Sigmoid colon (tissue), 7 donors: Measurements from ENCODE around the gene IL17RA. TPM values are rescaled to one million over a fixed set of nuclear protein-coding genes. Genes with fewer than 3 reads are reported as not detected.

Experiments used
- DNase-seq: peaks from one replicate; pipeline ENCODE4 v3.0.0-alpha.2; 2019
- H3K27ac ChIP-seq, 4 donors: fragments of 200-600 bp; sonication (generic); one replicate each; pipeline ENCODE4 v1.5.1; 2016 to 2019; ENCODE audit warnings: mild to moderate bottlenecking in 1 of 4
- H3K27me3 ChIP-seq, 3 donors: fragments of 200-600 bp; sonication (generic); one replicate each; pipeline ENCODE4 v1.5.1; 2019; ENCODE audit warnings: mild to moderate bottlenecking in 1 of 3
- H3K36me3 ChIP-seq, 4 donors: fragments of 200-600 bp; sonication (generic); one replicate each; pipeline ENCODE4 v1.5.1; 2016 to 2019
- H3K4me1 ChIP-seq, 4 donors: fragments of 200-600 bp; sonication (generic); one replicate each; pipeline ENCODE4 v1.5.1; 2017 to 2019
- H3K4me3 ChIP-seq, 4 donors: fragments of 200-600 bp; sonication (generic); one replicate each; pipeline ENCODE4 v1.5.1; 2017 to 2019; ENCODE audit warnings: mild to moderate bottlenecking in 2 of 4, moderate library complexity in 1 of 4
- H3K9me3 ChIP-seq, 4 donors: fragments of 200-600 bp in 3 of 4; sonication (generic) in 3 of 4; one replicate each; pipeline versions ENCODE4 v1.5.1 to v1.6.1; 2013 to 2019
- EP300 ChIP-seq, 4 donors: sonication (generic); formaldehyde crosslinking; IDR thresholded peaks; one replicate each; pipeline ENCODE4 v1.6.1; 2017; ENCODE audit warnings: antibody characterized with exemption in 4 of 4
- POLR2A ChIP-seq, 2 donors: fragments of 450-650 bp; IDR thresholded peaks; one replicate each; pipeline ENCODE4 v1.6.1; 2016; ENCODE audit warnings: antibody characterized with exemption in 2 of 2, mild to moderate bottlenecking in 2 of 2, moderate library complexity in 2 of 2
- POLR2AphosphoS5 ChIP-seq, 4 donors: sonication (generic); formaldehyde crosslinking; IDR thresholded peaks; one replicate each; pipeline ENCODE4 v1.6.1; 2017; ENCODE audit warnings: antibody characterized with exemption in 4 of 4
- WGBS, 2 donors: extraction: QIAGEN DNeasy Blood & Tissue Kit; methylation state at CpG; one replicate each; pipeline ENCODE4 v1.1.7; 2013; 5-methylcytosine and 5-hydroxymethylcytosine counted together
- intact Hi-C: fragments of 100-400 bp; cut with DNase I; formaldehyde crosslinking; loops from one replicate; pipeline ENCODE4 v1.15.1; 2023
- polyA plus RNA-seq, 3 donors: library from polyadenylated mRNA; stranded (reverse); fragments of 200-250 nt; gene quantifications; one replicate each; pipeline ENCODE4 v1.2.3, GENCODE V29; 2013
- total RNA-seq, 4 donors: library from RNA; depleted of rRNA; stranded (reverse); fragments of >200 nt; gene quantifications; one replicate each; pipeline ENCODE4 v1.1.0, GENCODE V29; 2016
- TF ChIP-seq, protein P1 (sequence below), 4 experiments: fragments of 450-650 bp in 3 of 4; fragments of 200-600 bp in 1 of 4; IDR thresholded peaks; one replicate each; pipeline ENCODE4 v1.5.1; 2016 to 2019; ENCODE audit warnings: antibody characterized with exemption in 4 of 4, mild to moderate bottlenecking in 3 of 4, moderate library complexity in 2 of 4
- donor health status: healthy with polysubstance abuse.
- donor health status: Bipolar disorder and iron deficiency.
- donor health status: healthy.

The IL17RA gene
- total and polyA plus RNA-seq, 7 donors = 1.2 to 10.4 (median 8.2) TPM

DNA sequence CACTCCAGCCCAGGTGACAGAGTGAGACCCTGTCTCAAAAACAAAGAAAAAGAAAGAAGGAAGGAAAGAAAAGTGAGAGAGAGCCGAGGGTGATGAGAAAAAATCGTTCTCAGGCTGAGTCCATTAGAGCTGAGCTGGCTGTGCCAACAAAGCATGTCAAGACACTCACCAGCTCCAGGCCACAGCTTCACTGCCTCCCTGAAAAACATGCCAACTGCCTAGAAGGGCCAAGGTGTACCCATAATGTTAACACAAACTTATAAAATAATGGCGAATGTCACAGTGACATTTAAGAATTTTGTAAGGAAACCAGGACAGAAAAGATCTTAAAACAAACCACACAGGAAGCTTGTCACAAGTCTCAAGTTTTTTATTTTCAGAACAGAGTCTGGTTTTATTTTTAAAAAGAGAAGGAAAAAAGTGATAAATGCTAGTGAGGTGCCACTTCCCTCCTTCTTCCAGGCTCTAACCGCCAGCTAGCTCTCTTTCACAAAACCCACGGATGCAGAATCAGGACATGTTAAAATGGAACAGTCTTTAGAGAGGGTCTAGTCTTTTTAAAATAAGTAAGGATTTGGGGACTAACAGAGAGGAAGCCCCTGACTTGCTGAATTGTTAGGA, 31.3 kb downstream of the IL17RA start:
- no peaks in the 10 kb centered on the region for H3K9me3 ChIP-seq
- intact Hi-C loops = no loop called here
- no peak for DNase-seq

DNA sequence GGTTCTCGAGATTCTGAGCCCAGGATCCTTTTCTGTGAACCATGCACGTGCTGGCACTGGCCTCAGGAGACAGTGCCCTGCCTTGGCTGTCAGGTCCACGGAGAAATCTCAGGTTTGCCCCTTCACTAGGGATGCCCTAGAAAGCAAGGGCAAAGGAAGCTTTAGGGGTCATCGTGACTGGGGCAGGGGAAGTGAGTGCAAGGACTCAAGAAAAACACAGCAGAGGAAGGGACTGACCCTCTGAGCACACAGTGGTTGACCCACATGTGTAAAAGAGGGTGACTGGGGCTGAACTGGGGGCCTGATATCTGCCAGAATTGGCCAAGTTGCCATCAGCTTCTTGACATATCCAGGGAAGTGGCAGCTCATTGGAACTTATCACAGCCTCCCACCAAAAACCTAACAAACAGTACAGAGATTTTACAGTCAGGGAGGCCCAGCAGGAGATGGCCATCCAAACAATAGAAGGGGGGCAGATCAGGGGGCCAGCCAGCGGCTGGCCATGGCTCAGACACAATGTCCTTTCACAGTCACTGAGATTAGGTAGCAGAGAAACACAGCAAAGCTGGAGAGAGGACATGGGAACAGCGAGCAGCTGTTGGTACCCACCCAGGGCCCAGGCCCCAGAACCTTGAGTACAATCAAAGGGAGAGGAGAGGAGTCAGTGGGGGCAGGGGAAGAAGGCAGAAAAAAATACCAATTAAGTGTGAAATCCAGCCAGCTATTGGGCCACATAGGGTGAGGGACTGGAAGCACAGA, 32.0 kb downstream of the IL17RA start:
- Histone ChIP-seq H3K36me3 (no peaks in the 10 kb centered on the region), H3K27me3 (peaks cover 13 to 37% (median 27%) of the 10 kb centered on the region in 3 donors), H3K4me3 (no peak overlapping the region), H3K9me3 (no peaks in the 10 kb centered on the region), H3K4me1 (peaks cover 0 to 16% (median 12%) of the 10 kb centered on the region in 4 donors), H3K27ac (no peak overlapping the region)
- no peak for TF ChIP-seq POLR2A (IDR thresholded peaks at IDR 0.05)
- no peak for TF ChIP-seq POLR2AphosphoS5 (IDR thresholded peaks at IDR 0.05)
- TF ChIP-seq, protein P1, sequence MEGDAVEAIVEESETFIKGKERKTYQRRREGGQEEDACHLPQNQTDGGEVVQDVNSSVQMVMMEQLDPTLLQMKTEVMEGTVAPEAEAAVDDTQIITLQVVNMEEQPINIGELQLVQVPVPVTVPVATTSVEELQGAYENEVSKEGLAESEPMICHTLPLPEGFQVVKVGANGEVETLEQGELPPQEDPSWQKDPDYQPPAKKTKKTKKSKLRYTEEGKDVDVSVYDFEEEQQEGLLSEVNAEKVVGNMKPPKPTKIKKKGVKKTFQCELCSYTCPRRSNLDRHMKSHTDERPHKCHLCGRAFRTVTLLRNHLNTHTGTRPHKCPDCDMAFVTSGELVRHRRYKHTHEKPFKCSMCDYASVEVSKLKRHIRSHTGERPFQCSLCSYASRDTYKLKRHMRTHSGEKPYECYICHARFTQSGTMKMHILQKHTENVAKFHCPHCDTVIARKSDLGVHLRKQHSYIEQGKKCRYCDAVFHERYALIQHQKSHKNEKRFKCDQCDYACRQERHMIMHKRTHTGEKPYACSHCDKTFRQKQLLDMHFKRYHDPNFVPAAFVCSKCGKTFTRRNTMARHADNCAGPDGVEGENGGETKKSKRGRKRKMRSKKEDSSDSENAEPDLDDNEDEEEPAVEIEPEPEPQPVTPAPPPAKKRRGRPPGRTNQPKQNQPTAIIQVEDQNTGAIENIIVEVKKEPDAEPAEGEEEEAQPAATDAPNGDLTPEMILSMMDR (IDR thresholded peaks at IDR 0.05) = no peak
- TF ChIP-seq EP300 (IDR thresholded peaks at IDR 0.05) = no peak
- 41 to 54% methylated on average over 6 of the region's 6 CpGs for WGBS, 2 donors
- no peak for DNase-seq
- intact Hi-C loops = no loop called here

More for the DNA sequence above, 31.3 kb downstream of the IL17RA start:
- TF ChIP-seq, protein P1 (IDR thresholded peaks at IDR 0.05) = no peak
- no peak for TF ChIP-seq EP300 (IDR thresholded peaks at IDR 0.05)
- peaks cover 11 to 30% (median 20%) of the 10 kb centered on the region in 3 donors for H3K27me3 ChIP-seq
- H3K4me3 ChIP-seq = no peak overlapping the region
- WGBS, 2 donors = 42 to 61% methylated on average over 5 of the region's 5 CpGs
- H3K36me3 ChIP-seq = no peaks in the 10 kb centered on the region
- H3K4me1 ChIP-seq = peaks cover 0 to 9% (median 5%) of the 10 kb centered on the region in 4 donors
- H3K27ac ChIP-seq = no peak overlapping the region

DNA sequence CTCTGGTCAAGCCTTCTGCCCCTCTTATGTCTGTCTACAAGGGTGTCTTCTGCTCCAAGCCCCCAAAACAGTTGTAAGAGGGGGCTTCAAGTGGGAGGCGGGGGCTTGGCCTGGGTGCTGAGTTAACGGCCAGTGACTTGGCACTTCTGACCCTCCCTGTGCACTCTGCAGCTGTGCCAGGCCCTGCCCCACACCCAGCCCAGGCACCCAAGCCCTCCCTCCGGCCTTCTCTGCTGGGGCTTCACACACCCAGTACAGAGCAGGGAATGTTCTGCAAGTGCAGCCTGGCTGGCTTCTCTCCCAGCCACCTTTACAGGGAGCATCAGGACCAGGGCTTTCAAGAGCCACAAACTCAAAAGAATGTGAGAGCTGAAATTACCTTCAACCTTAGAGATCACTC, 32.6 kb downstream of the IL17RA start:
- Histone ChIP-seq H3K27ac (no peak overlapping the region), H3K4me3 (no peak overlapping the region), H3K9me3 (no peaks in the 10 kb centered on the region), H3K4me1 (peaks cover 0 to 17% (median 14%) of the 10 kb centered on the region in 4 donors), H3K36me3 (no peaks in the 10 kb centered on the region), H3K27me3 (peaks cover 15 to 43% (median 34%) of the 10 kb centered on the region in 3 donors)
- WGBS, 2 donors = 56 to 66% methylated on average over 3 of the region's 3 CpGs
- TF ChIP-seq EP300 (IDR thresholded peaks at IDR 0.05) (no peak), POLR2A (IDR thresholded peaks at IDR 0.05) (no peak), POLR2AphosphoS5 (IDR thresholded peaks at IDR 0.05) (no peak)
- TF ChIP-seq, protein P1 (IDR thresholded peaks at IDR 0.05) = no peak
- intact Hi-C loops = no loop called here
- DNase-seq = no peak

DNA sequence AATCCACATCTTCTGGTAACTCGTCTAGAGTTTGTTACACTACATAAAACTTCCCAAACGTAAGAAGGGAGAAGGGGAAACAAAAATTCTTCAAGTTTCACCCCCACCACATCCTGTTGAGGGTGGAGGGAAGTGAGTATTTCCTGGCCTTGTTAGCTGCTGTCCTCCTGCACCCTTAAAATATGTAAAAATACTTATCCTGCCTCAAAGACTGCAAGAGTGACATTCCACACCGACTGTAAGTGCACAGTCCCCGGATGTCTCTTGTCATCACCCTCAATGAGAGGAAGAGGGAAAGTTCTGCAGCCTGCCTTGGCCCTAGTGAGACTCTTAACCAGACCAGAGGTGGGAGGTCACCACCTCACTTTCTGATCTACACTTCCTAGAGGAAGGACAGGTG, 33.1 kb downstream of the IL17RA start:
- no peak overlapping the region for H3K27ac ChIP-seq
- H3K36me3 ChIP-seq = no peaks in the 10 kb centered on the region
- peaks cover 15 to 48% (median 37%) of the 10 kb centered on the region in 3 donors for H3K27me3 ChIP-seq
- no peaks in the 10 kb centered on the region for H3K9me3 ChIP-seq
- intact Hi-C loops = no loop called here
- peaks cover 0 to 17% (median 14%) of the 10 kb centered on the region in 4 donors for H3K4me1 ChIP-seq
- H3K4me3 ChIP-seq = no peak overlapping the region
- 25 to 70% methylated on average over 4 of the region's 4 CpGs for WGBS, 2 donors
- DNase-seq = no peak
- no peak for TF ChIP-seq EP300 (IDR thresholded peaks at IDR 0.05)
- TF ChIP-seq POLR2AphosphoS5 (IDR thresholded peaks at IDR 0.05) = no peak
- no peak for TF ChIP-seq POLR2A (IDR thresholded peaks at IDR 0.05)
- TF ChIP-seq, protein P1 (IDR thresholded peaks at IDR 0.05) = no peak
